Fibroblast of peridontal ligament (primary cell): Measurements from ENCODE around the gene SELENOT.

Source experiments
- DNase-seq: peaks from one replicate; pipeline ENCODE4 v3.0.0-alpha.2; 2010; ENCODE audit errors: extremely low read depth

The SELENOT gene

DNA sequence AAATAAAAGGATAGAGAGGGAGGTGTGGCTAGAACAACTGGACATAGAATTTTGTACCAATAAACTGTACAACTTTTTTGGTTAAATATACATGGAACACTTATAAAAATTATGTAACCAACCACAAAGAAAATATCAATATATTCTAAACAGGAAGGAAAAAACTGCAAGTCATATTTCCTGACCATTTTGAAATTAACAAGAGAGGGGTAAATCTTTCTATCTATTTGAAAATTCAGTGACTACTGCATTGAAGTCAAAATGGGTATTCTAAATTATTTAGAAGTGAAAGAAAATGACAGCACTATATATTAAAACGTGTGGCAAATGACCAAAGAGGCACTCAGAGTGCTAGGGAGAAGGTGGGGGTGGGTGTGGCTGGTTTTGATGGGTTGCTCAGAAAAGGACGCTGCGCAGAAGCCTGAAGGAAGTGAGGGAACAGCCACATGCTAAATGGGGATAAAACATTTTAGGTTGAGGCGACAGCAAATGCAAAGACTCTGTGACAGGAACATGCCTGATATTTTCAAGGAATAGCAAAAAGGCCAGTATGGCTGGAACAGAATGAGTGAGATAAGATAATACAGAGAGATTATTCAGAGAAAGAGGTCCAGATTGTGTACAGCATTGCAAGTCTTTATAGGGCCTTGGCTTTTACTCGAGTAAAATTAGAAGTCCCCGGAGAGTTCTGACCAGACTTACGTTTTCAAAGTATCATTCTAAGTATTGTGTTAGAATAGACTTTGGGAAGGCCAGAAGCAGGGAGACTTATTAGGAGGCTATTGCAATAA is 59.5 kb downstream of the SELENOT start:
- DNase-seq: no peak

DNA sequence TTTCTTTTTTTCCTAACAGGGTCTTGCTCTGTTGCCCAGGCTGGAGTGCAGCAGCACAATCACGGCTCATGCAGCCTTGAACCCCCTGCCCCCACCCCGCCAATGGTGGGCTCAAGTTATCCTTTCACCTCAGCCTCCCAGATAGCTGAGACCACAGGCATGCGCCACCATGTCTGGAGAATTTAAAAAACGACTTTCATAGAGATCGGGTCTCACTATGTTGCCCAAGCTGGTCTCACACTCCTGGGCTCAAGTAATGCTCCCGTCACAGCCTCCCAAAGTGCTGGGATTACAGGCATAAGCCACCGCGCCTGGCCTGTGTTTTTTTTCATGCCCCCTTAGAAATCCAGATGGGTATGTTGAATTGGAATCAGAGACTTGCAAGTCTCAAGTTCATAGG is 60.3 kb downstream of the SELENOT start:
- DNase-seq: no peak

DNA sequence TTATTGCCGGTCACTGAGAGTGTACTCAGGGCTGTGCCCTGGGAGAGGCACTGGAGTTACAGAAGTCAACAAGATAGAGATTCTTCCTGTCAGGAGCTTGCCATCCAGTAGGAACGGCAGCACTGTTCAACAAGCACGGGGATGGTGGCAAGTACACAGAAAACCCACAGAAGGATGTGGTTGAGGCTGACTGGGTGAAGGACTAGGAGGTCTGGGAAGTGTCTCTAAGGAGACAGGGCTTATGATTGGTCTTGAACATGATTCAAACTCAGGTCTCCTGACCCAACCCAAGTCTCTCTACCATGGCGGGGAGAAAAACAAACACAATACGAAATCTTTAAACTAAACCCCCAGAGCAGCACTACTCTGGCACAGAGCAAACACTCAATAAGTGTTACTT is 63.0 kb downstream of the SELENOT start:
- no peak for DNase-seq

DNA sequence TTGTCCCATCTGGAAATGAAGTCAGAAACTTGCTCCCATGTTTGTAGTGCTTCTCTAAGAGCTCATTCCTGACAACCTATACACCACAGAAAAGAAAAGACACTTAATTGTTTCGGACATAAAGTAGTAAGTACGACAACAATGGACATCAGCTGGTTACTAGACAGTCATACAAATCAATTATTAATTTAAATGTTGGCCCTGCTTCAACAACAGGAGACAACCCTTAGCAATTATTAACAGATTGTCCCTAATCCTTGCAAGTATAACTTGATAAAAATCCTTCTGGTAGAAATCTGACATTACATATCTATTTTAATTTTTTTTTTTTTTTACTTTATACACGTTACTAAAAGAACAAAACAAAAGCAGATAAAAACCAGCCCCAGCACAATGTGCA is 70.8 kb downstream of the SELENOT start:
- DNase-seq: no peak

- DNase-seq: no peak
Measured at GRCh38 chr3:150675587-150675986, 72.5 kb downstream of the SELENOT start.
